ENCODE results near the gene AR. TPM values are rescaled to one million over a fixed set of nuclear protein-coding genes. Genes with fewer than 3 reads are reported as not detected.

Gene AR
- total and polyA plus RNA-seq, 2 of the 8 experiments (the other 6 are each of a cell fraction or from before 2014, with no cell fraction given): 7.1 to 10.7 TPM

GRCh38 chrX:67503453-67503852 is 40.4 kb upstream of the AR start:
- Histone ChIP-seq H2BK120ac (replicated peaks; ENCODE audit: low read depth, low read length) (no peak overlapping the region), H4K8ac (ENCODE audit: extremely low read depth, insufficient read depth, low read length) (no peak overlapping the region), H3K18ac (ENCODE audit: extremely low read depth, low read length) (no peak overlapping the region), H3K4ac (replicated peaks; ENCODE audit: insufficient read length, low read depth, low read length) (no peak overlapping the region), H3K79me2 (ENCODE audit: control insufficient read depth in 1 of 2, insufficient read depth in 2 of 2, low read length in 2 of 2) (no peaks in the 10 kb centered on the region), H2AK5ac (ENCODE audit: low read depth, low read length) (no peak overlapping the region), H3K23me2 (ENCODE audit: low read depth, low read length) (no peaks in the 10 kb centered on the region), H4K91ac (replicated peaks; ENCODE audit: insufficient read length, low read length) (no peak overlapping the region), H2BK5ac (ENCODE audit: low read depth, low read length) (no peak overlapping the region), H3K79me1 (ENCODE audit: low read depth, low read length) (no peaks in the 10 kb centered on the region), H2BK15ac (ENCODE audit: low read length) (no peak overlapping the region), H2BK20ac (ENCODE audit: low read length) (no peak overlapping the region), H3K9me3 (ENCODE audit: insufficient read depth in 2 of 2, low read depth in 1 of 2, low read length in 1 of 2) (peaks cover 0 to 3% of the 10 kb centered on the region in 2 experiments; a peak in 1 of 4 replicates), H3K4me2 (ENCODE audit: insufficient read depth in 1 of 2, low read depth in 2 of 2, low read length in 2 of 2) (no peak overlapping the region), H4K20me1 (replicated peaks in 1 of 2; ENCODE audit: control insufficient read depth in 1 of 2, insufficient read depth in 2 of 2, low read length in 2 of 2) (no peaks in the 10 kb centered on the region), H3K9ac (replicated peaks in 1 of 4; ENCODE audit: extremely low read depth in 1 of 4, low read depth in 3 of 4, low read length in 3 of 4) (no peak overlapping the region), H3K27ac (ENCODE audit: low read depth, low read length) (no peak overlapping the region), H3K27me3 (replicated peaks in 1 of 4; ENCODE audit: control insufficient read depth in 3 of 4, extremely low read depth in 1 of 4, insufficient read depth in 3 of 4, low read length in 3 of 4) (no peaks in the 10 kb centered on the region), H3K23ac (ENCODE audit: insufficient read length) (no peak overlapping the region), H2AFZ (ENCODE audit: low read length) (no peak overlapping the region), H3K36me3 (ENCODE audit: control insufficient read depth in 2 of 4, insufficient read depth in 4 of 4, low read length in 3 of 4) (no peaks in the 10 kb centered on the region), H4K5ac (ENCODE audit: insufficient read length, low read depth, low read length) (no peak overlapping the region), H3K4me1 (replicated peaks in 1 of 4; ENCODE audit: control insufficient read depth in 3 of 4, insufficient read depth in 4 of 4, low read length in 3 of 4) (no peaks in the 10 kb centered on the region), H2BK12ac (ENCODE audit: low read depth, low read length) (no peak overlapping the region), H3K4me3 (ENCODE audit: extremely low read depth in 1 of 4, insufficient read depth in 2 of 4, low read depth in 3 of 4, low read length in 4 of 4) (no peak overlapping the region), H3K56ac (replicated peaks; ENCODE audit: insufficient read length, low read depth, low read length) (no peak overlapping the region), H3K14ac (ENCODE audit: insufficient read length) (no peak overlapping the region)
- FAIRE-seq (no peak), DNase-seq (ENCODE audit: low read depth in 1 of 2, low spot score in 2 of 2) (no peak)
- WGBS, 2 experiments (ENCODE audit: extremely low coverage in 1 of 2, insufficient coverage in 1 of 2, insufficient read length in 1 of 2, insufficient replicate concordance in 2 of 2, low coverage in 1 of 2, low lambda C conversion rate in 2 of 2, missing lambda C conversion rate in 1 of 2): 76% methylated on average over 2 of the region's 2 CpGs; no CpG with 5 or more reads in 1 of the 2 experiments
- POLR2A ChIA-PET (ENCODE audit: partially characterized antibody): no interaction called here
- CTCF ChIA-PET (ENCODE audit: partially characterized antibody): no interaction called here
- no peak for TF ChIP-seq SRF (IDR thresholded peaks at IDR 0.05; ENCODE audit: low read depth, low read length)
- TF ChIP-seq KDM5A (IDR thresholded peaks at IDR 0.05; ENCODE audit: low read length): no peak
- TF ChIP-seq JUND (IDR thresholded peaks at IDR 0.05; ENCODE audit: low read length): no peak
- no peak for TF ChIP-seq HDAC6 (IDR thresholded peaks at IDR 0.05; ENCODE audit: low read depth, low read length)
- no peak for TF ChIP-seq CHD2 (IDR thresholded peaks at IDR 0.05; ENCODE audit: low read length)

Measured in H1 (cell line).